MV-4-11 (cell line): ENCODE data around the gene SNAI1.
"Not testable (repeated sequence)": the region's sequence is repeated elsewhere in the genome, so short reads cannot be mapped to it uniquely, and the experiment has no call there.

ENCODE experiments used
- DNase-seq: peaks from one replicate; lab custom pipeline; 2025; lab: John Stamatoyannopoulos, UW

The SNAI1 gene

GRCh38 chr20:49987015-49987867 lies 4.5 kb downstream of the SNAI1 start:
- no peak for DNase-seq

GRCh38 chr20:49987868-49988690 lies 5.3 kb downstream of the SNAI1 start:
- DNase-seq: no peak

- peak; percentile 39 for DNase-seq
Measured at GRCh38 chr20:49989234-49990065, 6.7 kb downstream of the SNAI1 start.

- DNase-seq: no peak
Measured at GRCh38 chr20:49990271-49990720, 7.5 kb downstream of the SNAI1 start.

- DNase-seq: peak; percentile 83
Measured at GRCh38 chr20:49993301-49993751, 10.5 kb downstream of the SNAI1 start.

- no peak for DNase-seq
Measured at GRCh38 chr20:49995586-49995985, 12.8 kb downstream of the SNAI1 start.

- DNase-seq: not testable (repeated sequence)
Measured at GRCh38 chr20:49998478-49999188, 15.9 kb downstream of the SNAI1 start.

GRCh38 chr20:49999329-49999728 lies 16.5 kb downstream of the SNAI1 start:
- peak; percentile 13 for DNase-seq

- DNase-seq: peak; percentile 44
Measured at GRCh38 chr20:50000548-50001222, 17.9 kb downstream of the SNAI1 start.

GRCh38 chr20:50001784-50002311 lies 19.1 kb downstream of the SNAI1 start:
- no peak for DNase-seq

- DNase-seq: peak; percentile 99
Measured at GRCh38 chr20:50003253-50003656, 20.5 kb downstream of the SNAI1 start.

- peak; percentile 65 for DNase-seq
Measured at GRCh38 chr20:50004229-50004628, 21.4 kb downstream of the SNAI1 start.

GRCh38 chr20:50005471-50005981 lies 22.7 kb downstream of the SNAI1 start:
- peak; percentile 89 for DNase-seq

- DNase-seq: no peak
Measured at GRCh38 chr20:50007369-50007768, 24.6 kb downstream of the SNAI1 start.

GRCh38 chr20:50008007-50008406 lies 25.2 kb downstream of the SNAI1 start:
- no peak for DNase-seq

GRCh38 chr20:50009521-50010454 lies 27.0 kb downstream of the SNAI1 start:
- DNase-seq: no peak

GRCh38 chr20:50011597-50011996 lies 28.8 kb downstream of the SNAI1 start:
- not testable (repeated sequence) for DNase-seq

- no peak for DNase-seq
Measured at GRCh38 chr20:50012282-50013263, 29.8 kb downstream of the SNAI1 start.
